Right lobe of liver (tissue), 4 donors: ENCODE results near the gene OR51I2.

Source experiments
- CTCF ChIP-seq, 4 donors: fragments of 200-600 bp in 3 of 4; fragments of 450-650 bp in 1 of 4; IDR thresholded peaks; one replicate each; pipeline versions ENCODE4 v1.5.1 to v1.8.0; 2016 to 2022; ENCODE audit warnings: antibody characterized with exemption in 4 of 4, mild to moderate bottlenecking in 2 of 4
- POLR2A ChIP-seq: fragments of 450-650 bp; IDR thresholded peaks from one replicate; pipeline ENCODE4 v1.6.1; 2017; ENCODE audit warnings: antibody characterized with exemption, mild to moderate bottlenecking
- donor health status: DM: no; HTN: no; CAD: no.
- donor health status: DM: no; HTN: no; CAD: no.
- donor health status: DM: no; HTN: yes; CAD: no.

- TF ChIP-seq CTCF (IDR thresholded peaks at IDR 0.05), result no peak
- no peak for TF ChIP-seq POLR2A
Observed at GRCh38 chr11:5423131-5423530, 26.0 kb upstream of the OR51I2 start.
